GM12878 (cell line): ENCODE measurements around the gene UBL4A. TPM values are rescaled to one million over a fixed set of nuclear protein-coding genes. Genes with fewer than 3 reads are reported as not detected.

Experiments
- ATAC-seq: fragments of 200-7000 bp; cut with Tn5 transposase; 3 replicates; pipeline ENCODE4 v1.9.1; 2020; ENCODE audit warnings: mild to moderate bottlenecking, moderate library complexity
- BruUV-seq: library from RNA; stranded (reverse); fragments of 400-500 nt; replicated peaks from 2 replicates; lab custom pipeline; 2021; lab: Mats Ljungman, UMichigan
- CTCF ChIA-PET: fragments of 300-600 bp; sonication (Branson Sonifier 250); formaldehyde crosslinking; extraction: SDS; loops from one replicate; lab custom pipeline; 2021; ENCODE audit warnings: inconsistent platforms; lab: Yijun Ruan, JAX
- POLR2A ChIA-PET: fragments of 350-600 bp; formaldehyde crosslinking; extraction: SDS; loops from one replicate; lab custom pipeline; 2021; ENCODE audit warnings: inconsistent platforms; lab: Charles Lee
- RAD21 ChIA-PET: fragments of 300-600 bp; sonication (Branson Sonifier 250); formaldehyde crosslinking; loops from one replicate; lab custom pipeline; 2023; ENCODE audit warnings: antibody characterized with exemption; ENCODE audit not compliant: unreplicated experiment; lab: Charles Lee
- SMC1A ChIA-PET: fragments of 300-600 bp; sonication (Branson Sonifier 250); formaldehyde crosslinking; loops from one replicate; lab custom pipeline; 2023; ENCODE audit not compliant: unreplicated experiment, uncharacterized antibody; lab: Charles Lee
- DNase-seq: peaks from one replicate; pipeline ENCODE4 v3.0.0-alpha.2; 2011; ENCODE audit warnings: low read depth, low spot score
- FAIRE-seq: peaks from 3 replicates; lab custom pipeline; 2011; peaks lifted over from hg19 to GRCh38; lab: Jason Lieb, UNC
- H2AFZ ChIP-seq: 2 replicates; pipeline ENCODE4 v1.6.0; 2011; ENCODE audit warnings: low read depth, low read length, control low read depth; ENCODE audit not compliant: control insufficient read depth
- H3K27ac ChIP-seq: 2 replicates; pipeline ENCODE4 v1.5.1; 2011; ENCODE audit warnings: control low read depth; ENCODE audit not compliant: control insufficient read depth, insufficient read depth
- H3K27me3 ChIP-seq, 2 experiments: replicated peaks in 1 of 2; 2 replicates each; pipeline versions ENCODE4 v1.6.0 to v1.6.1; 2011; ENCODE audit warnings: low read length in 1 of 2; ENCODE audit not compliant: control insufficient read depth in 2 of 2, insufficient read depth in 2 of 2
- H3K36me3 ChIP-seq, 2 experiments: 2 replicates each; pipeline ENCODE4 v1.5.1; 2011; ENCODE audit warnings: low read length in 1 of 2; ENCODE audit not compliant: control insufficient read depth in 2 of 2, insufficient read depth in 2 of 2
- H3K4me1 ChIP-seq: 2 replicates; pipeline ENCODE4 v1.6.1; 2011; ENCODE audit warnings: mild to moderate bottlenecking, low read length, moderate library complexity, mixed read lengths; ENCODE audit not compliant: control insufficient read depth, insufficient read depth
- H3K4me2 ChIP-seq: 2 replicates; pipeline ENCODE4 v1.6.0; 2011; ENCODE audit warnings: control low read depth; ENCODE audit not compliant: control insufficient read depth, insufficient read depth
- H3K4me3 ChIP-seq: fragments of 200-600 bp; sonication (generic); 2 replicates; pipeline ENCODE4 v1.5.1; 2016
- H3K79me2 ChIP-seq: 2 replicates; pipeline ENCODE4 v1.6.0; 2011; ENCODE audit warnings: low read length; ENCODE audit not compliant: control insufficient read depth, insufficient read depth
- H3K9ac ChIP-seq: 2 replicates; pipeline ENCODE4 v1.8.0; 2011; ENCODE audit warnings: low read length, control low read depth, mixed read lengths; ENCODE audit not compliant: control insufficient read depth, insufficient read depth
- H3K9me3 ChIP-seq: replicated peaks from 3 replicates; pipeline ENCODE4 v1.5.1; 2011; ENCODE audit warnings: mild to moderate bottlenecking, low read length; ENCODE audit not compliant: control insufficient read depth, insufficient read depth
- H4K20me1 ChIP-seq: 2 replicates; pipeline ENCODE4 v1.6.0; 2011; ENCODE audit not compliant: control insufficient read depth, insufficient read depth
- CBX3 ChIP-seq: fragments of 200-600 bp; sonication (generic); IDR thresholded peaks from 2 replicates; pipeline ENCODE4 v1.6.1; 2016; ENCODE audit warnings: low read depth, borderline replicate concordance
- ESRRA ChIP-seq: IDR thresholded peaks from 2 replicates; pipeline ENCODE4 v1.6.1; 2012; ENCODE audit warnings: mild to moderate bottlenecking, low read length, improper control_type of control experiment
- IRF3 ChIP-seq: fragments of 450-650 bp; IDR thresholded peaks from 2 replicates; pipeline ENCODE4 v1.6.1; 2014; ENCODE audit warnings: mild to moderate bottlenecking
- NR2C1 ChIP-seq: fragments of 450-650 bp; IDR thresholded peaks from 2 replicates; pipeline ENCODE4 v1.6.1; 2017; ENCODE audit warnings: antibody characterized with exemption, mild to moderate bottlenecking, moderate library complexity
- SIX5 ChIP-seq: IDR thresholded peaks from 2 replicates; pipeline ENCODE4 v1.6.1; 2011; ENCODE audit warnings: mild to moderate bottlenecking, low read depth, low read length, moderate library complexity; ENCODE audit not compliant: severe bottlenecking
- SREBF1 ChIP-seq: IDR thresholded peaks from 2 replicates; pipeline ENCODE4 v1.6.1; 2012; ENCODE audit warnings: mild to moderate bottlenecking, low read length
- YBX1 ChIP-seq: fragments of 450-650 bp; IDR thresholded peaks from 2 replicates; pipeline ENCODE4 v1.6.1; 2016; ENCODE audit warnings: antibody characterized with exemption
- WGBS: methylation state at CpG from one replicate; pipeline ENCODE4 v1.1.6; 2016; ENCODE audit warnings: low lambda C conversion rate; ENCODE audit not compliant: insufficient replicate concordance, insufficient coverage; ENCODE audit errors: missing lambda C conversion rate; 5-methylcytosine and 5-hydroxymethylcytosine counted together
- in situ Hi-C: fragments of 300-500 bp; cut with MboI; formaldehyde crosslinking; loops from 9 replicates; pipeline ENCODE4 v1.14.3; 2018; ENCODE audit warnings: mixed read lengths
- intact Hi-C: fragments of 100-400 bp; cut with micrococcal nuclease; formaldehyde crosslinking; loops from one replicate; pipeline ENCODE4 v1.14.2; 2022; ENCODE audit not compliant: unreplicated experiment
- polyA plus RNA-seq, 11 experiments: library from polyadenylated mRNA; depleted of rRNA in 4 of 11; unstranded in 6 of 11; stranded (reverse) in 5 of 11; fragments of >200 nt; fragmentation: Nextera tagmentation in 4 of 11; fragmentation: Illumina TruSeq in 1 of 11; extraction: Ambion mirVana in 4 of 11; extraction: Trizol in 1 of 11; gene quantifications; 1 replicate in 1 of 11; 2 replicates in 10 of 11; pipeline versions ENCODE4 v1.2.1 to v1.2.3, GENCODE V29; 2011 to 2016; ENCODE audit warnings: inconsistent platforms in 2 of 11, missing spikeins in 2 of 11, low read depth in 1 of 11
- total RNA-seq, 4 experiments: library from RNA; depleted of rRNA in 3 of 4; stranded (reverse); fragments of >200 nt in 3 of 4; fragmentation: Illumina TruSeq in 1 of 4; extraction: Trizol in 1 of 4; gene quantifications; 2 replicates each; pipeline versions ENCODE4 v1.2.1 to v1.2.3, GENCODE V29; 2013 to 2021

Gene UBL4A
- total and polyA plus RNA-seq, 10 of the 15 experiments (the other 5 are each of a cell fraction or from before 2014, with no cell fraction given): 4.2 to 49.9 (median 34.0) TPM

- ChIA-PET RAD21 (no interaction called here), SMC1A (no interaction called here), CTCF (no interaction called here), POLR2A (no interaction called here)
- intact Hi-C loops (no loop called here), in situ Hi-C loops (no loop called here)
- Histone ChIP-seq H3K4me3 (no peak overlapping the region), H3K27ac (no peak overlapping the region), H3K9me3 (no peaks in the 10 kb centered on the region; the same call in 2 of the 3 replicates), H3K4me1 (no peaks in the 10 kb centered on the region), H3K9ac (no peak overlapping the region), H4K20me1 (no peaks in the 10 kb centered on the region), H3K4me2 (no peak overlapping the region), H3K79me2 (no peaks in the 10 kb centered on the region), H2AFZ (no peak overlapping the region), H3K36me3 (no peaks in the 10 kb centered on the region; a peak in 1 of 4 replicates), H3K27me3 (no peaks in the 10 kb centered on the region)
- WGBS: 63% methylated on average over 19 of the region's 23 CpGs
- no peak for ATAC-seq
- FAIRE-seq: no peak
- no peak for DNase-seq
- TF ChIP-seq CBX3 (no peak), SIX5 (no peak), SREBF1 (no peak), YBX1 (no peak), IRF3 (no peak), NR2C1 (no peak), ESRRA (no peak)
- no TSS peak for BruUV-seq
These were observed 14.4 kb downstream of the UBL4A start for GRCh38 chrX:154471839-154472684.
